H1 (cell line): Measurements from ENCODE around the gene GKAP1. TPM values are rescaled to one million over a fixed set of nuclear protein-coding genes. Genes with fewer than 3 reads are reported as not detected.

ENCODE experiments used
- POLR2AphosphoS5 ChIP-seq: IDR thresholded peaks from 2 replicates; pipeline ENCODE4 v1.6.1; 2011; ENCODE audit warnings: low read depth, low read length
- RAD21 ChIP-seq, 2 experiments: IDR thresholded peaks in 1 of 2; conservative IDR thresholded peaks in 1 of 2; 2 replicates each; pipeline ENCODE4 v1.6.1; 2011; ENCODE audit warnings: low read depth in 2 of 2, low read length in 2 of 2, improper control_type of control experiment in 1 of 2, inconsistent platforms in 1 of 2, mild to moderate bottlenecking in 1 of 2, moderate library complexity in 1 of 2
- SUZ12 ChIP-seq: fragments of 200-600 bp; sonication (generic); IDR thresholded peaks from 2 replicates; pipeline ENCODE4 v1.6.1; 2012; ENCODE audit warnings: mild to moderate bottlenecking, inconsistent platforms, low read length, moderate library complexity, mixed read lengths
- polyA plus RNA-seq, 7 experiments: library from polyadenylated mRNA; depleted of rRNA in 3 of 7; stranded (reverse) in 5 of 7; unstranded in 2 of 7; fragments of >200 nt in 5 of 7; fragments of 200-250 nt in 2 of 7; gene quantifications; 1 replicate in 5 of 7; 2 replicates in 1 of 7; 4 replicates in 1 of 7; pipeline versions ENCODE4 v1.2.1 to v1.2.3, GENCODE V29; 2011 to 2013; ENCODE audit warnings: missing spikeins in 2 of 7, mixed read lengths in 2 of 7
- total RNA-seq: library from RNA; stranded (reverse); fragmentation: NEBNext Ultra II Directional; extraction: Animal tissue kit (Norgen Biotek cat#: 25700); gene quantifications from 2 replicates; pipeline ENCODE4 v1.2.1, GENCODE V29; 2021
- TF ChIP-seq, protein P1 (sequence below), 3 experiments: IDR thresholded peaks; 1 replicate in 2 of 3; 2 replicates in 1 of 3; pipeline versions ENCODE4 v1.5.1 to v1.6.1; 2011; ENCODE audit warnings: low read length in 3 of 3, mild to moderate bottlenecking in 3 of 3, inconsistent platforms in 2 of 3, low read depth in 1 of 3, moderate library complexity in 1 of 3; ENCODE audit not compliant: insufficient read depth in 1 of 3; ENCODE audit errors: control extremely low read depth in 1 of 3

GKAP1 gene
- total and polyA plus RNA-seq, 2 of the 8 experiments (the other 6 are each of a cell fraction or from before 2014, with no cell fraction given) = 0.97 to 5.3 TPM

DNA sequence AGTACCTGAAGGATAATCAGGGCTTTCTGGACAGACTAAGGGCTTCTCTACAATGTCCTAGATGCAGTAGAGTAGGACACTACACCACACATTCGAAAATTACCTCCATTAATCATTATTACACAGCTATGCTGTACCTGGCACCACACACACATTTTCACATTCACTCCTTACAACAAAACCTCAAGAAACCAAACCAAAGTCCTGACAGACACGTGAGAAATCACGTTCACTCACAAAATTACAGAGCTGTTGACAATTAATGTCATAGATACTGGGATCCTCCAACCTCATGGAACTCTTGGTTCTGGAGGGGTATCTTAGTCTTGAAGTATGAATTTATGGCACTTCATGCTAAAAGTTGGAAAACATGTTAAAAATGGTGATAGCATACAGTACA is 126.1 kb downstream of the GKAP1 start (continued):
- TF ChIP-seq, protein P1, sequence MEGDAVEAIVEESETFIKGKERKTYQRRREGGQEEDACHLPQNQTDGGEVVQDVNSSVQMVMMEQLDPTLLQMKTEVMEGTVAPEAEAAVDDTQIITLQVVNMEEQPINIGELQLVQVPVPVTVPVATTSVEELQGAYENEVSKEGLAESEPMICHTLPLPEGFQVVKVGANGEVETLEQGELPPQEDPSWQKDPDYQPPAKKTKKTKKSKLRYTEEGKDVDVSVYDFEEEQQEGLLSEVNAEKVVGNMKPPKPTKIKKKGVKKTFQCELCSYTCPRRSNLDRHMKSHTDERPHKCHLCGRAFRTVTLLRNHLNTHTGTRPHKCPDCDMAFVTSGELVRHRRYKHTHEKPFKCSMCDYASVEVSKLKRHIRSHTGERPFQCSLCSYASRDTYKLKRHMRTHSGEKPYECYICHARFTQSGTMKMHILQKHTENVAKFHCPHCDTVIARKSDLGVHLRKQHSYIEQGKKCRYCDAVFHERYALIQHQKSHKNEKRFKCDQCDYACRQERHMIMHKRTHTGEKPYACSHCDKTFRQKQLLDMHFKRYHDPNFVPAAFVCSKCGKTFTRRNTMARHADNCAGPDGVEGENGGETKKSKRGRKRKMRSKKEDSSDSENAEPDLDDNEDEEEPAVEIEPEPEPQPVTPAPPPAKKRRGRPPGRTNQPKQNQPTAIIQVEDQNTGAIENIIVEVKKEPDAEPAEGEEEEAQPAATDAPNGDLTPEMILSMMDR (IDR thresholded peaks at IDR 0.05; ENCODE audit: control extremely low read depth in 1 of 3, insufficient read depth in 1 of 3, low read depth in 1 of 3, low read length in 3 of 3) = no peak
- no peak for TF ChIP-seq POLR2AphosphoS5
- no peak for TF ChIP-seq RAD21 (IDR thresholded peaks at IDR 0.05 in 1 of 2, conservative IDR thresholded peaks at IDR 0.05 in 1 of 2; ENCODE audit: low read depth in 2 of 2, low read length in 2 of 2)
- no peak for TF ChIP-seq SUZ12

Other genes starting within 250 kb of the GKAP1 start
- 0.38 and 0.48 TPM in 2 replicates for gene IDNK, start 194.6 kb downstream of the GKAP1 start, total RNA-seq
- 0.27 and 0.29 TPM in 2 replicates for gene IDNK, start 194.6 kb downstream of the GKAP1 start, polyA plus RNA-seq (2011; rRNA removed)
- gene UBQLN1, start 109.8 kb downstream of the GKAP1 start, total RNA-seq = 101 and 105 TPM in 2 replicates
- 49.8 and 62.4 TPM in 2 replicates for gene UBQLN1, start 109.8 kb downstream of the GKAP1 start, polyA plus RNA-seq (2011; rRNA removed)
- gene KIF27, start 103.7 kb upstream of the GKAP1 start, total RNA-seq = 4.6 and 7.0 TPM in 2 replicates
- 0.24 and 0.47 TPM in 2 replicates for gene KIF27, start 103.7 kb upstream of the GKAP1 start, polyA plus RNA-seq (2011; rRNA removed)
- 851 and 887 TPM in 2 replicates for gene HNRNPK, start 162.4 kb upstream of the GKAP1 start, total RNA-seq
- gene HNRNPK, start 162.4 kb upstream of the GKAP1 start, polyA plus RNA-seq (2011; rRNA removed) = 414 and 560 TPM in 2 replicates
- 34.1 and 34.6 TPM in 2 replicates for gene RMI1, start 163.0 kb upstream of the GKAP1 start, total RNA-seq
- 2.7 and 3.0 TPM in 2 replicates for gene RMI1, start 163.0 kb upstream of the GKAP1 start, polyA plus RNA-seq (2011; rRNA removed)